SK-N-SH treated with all-trans-retinoic acid at 6 μM for 48 hours (cell line): ENCODE data around the gene STK17B.

Source experiments
- CREB5 ChIP-seq: fragments of 250-450 bp; sonication (Bioruptor Pico); IDR thresholded peaks from 2 replicates; pipeline ENCODE4 v1.5.1; 2020; ENCODE audit warnings: low read depth, mild to moderate bottlenecking, moderate library complexity
- CSDC2 ChIP-seq: fragments of 250-450 bp; sonication (Bioruptor Pico); IDR thresholded peaks from 2 replicates; pipeline ENCODE4 v1.5.0; 2020; ENCODE audit warnings: mild to moderate bottlenecking, moderate library complexity
- ESRRG ChIP-seq: fragments of 250-450 bp; sonication (Bioruptor Pico); IDR thresholded peaks from 2 replicates; pipeline ENCODE4 v1.6.1; 2021; ENCODE audit warnings: mild to moderate bottlenecking
- PATZ1 ChIP-seq: fragments of 250-450 bp; sonication (Bioruptor Pico); IDR thresholded peaks from 2 replicates; pipeline ENCODE4 v1.8.0; 2020; ENCODE audit warnings: mild to moderate bottlenecking, moderate library complexity, borderline replicate concordance
- RARB ChIP-seq: fragments of 250-450 bp; sonication (Bioruptor Pico); IDR thresholded peaks from 2 replicates; pipeline ENCODE4 v1.8.0; 2021; ENCODE audit warnings: mild to moderate bottlenecking, moderate library complexity
- TSHZ2 ChIP-seq: fragments of 250-450 bp; sonication (Bioruptor Pico); IDR thresholded peaks from 2 replicates; pipeline ENCODE4 v1.5.0; 2020; ENCODE audit warnings: mild to moderate bottlenecking, moderate library complexity
- ZFP30 ChIP-seq: fragments of 450-650 bp; formaldehyde crosslinking; IDR thresholded peaks from 2 replicates; pipeline ENCODE4 v1.5.0; 2022; ENCODE audit warnings: mild to moderate bottlenecking, moderate library complexity
- ZNF70 ChIP-seq: fragments of 450-650 bp; formaldehyde crosslinking; IDR thresholded peaks from 2 replicates; pipeline ENCODE4 v1.5.0; 2020; ENCODE audit warnings: mild to moderate bottlenecking, moderate library complexity

- TF ChIP-seq PATZ1 (no peak), ZFP30 (no peak), RARB (CRISPR knock-in tag) (no peak), CREB5 (CRISPR knock-in tag) (no peak), ZNF70 (no peak), CSDC2 (no peak), TSHZ2 (CRISPR knock-in tag) (no peak), ESRRG (CRISPR knock-in tag) (no peak)
Observed at GRCh38 chr2:196160946-196161345, 10.4 kb downstream of the STK17B start.
